C4-2B (cell line): ENCODE results near the gene HAO1.
"Not testable (repeated sequence)": the region's sequence is repeated elsewhere in the genome, so short reads cannot be mapped to it uniquely, and the experiment has no call there.

Experiments
- ZFX ChIP-seq: fragments of 450-650 bp; IDR thresholded peaks from 2 replicates; pipeline ENCODE4 v1.6.1; 2017
- TF ChIP-seq, protein P1 (sequence below): fragments of 450-650 bp; conservative IDR thresholded peaks from 2 replicates; pipeline ENCODE4 v1.5.1; 2017; ENCODE audit warnings: mild to moderate bottlenecking

DNA sequence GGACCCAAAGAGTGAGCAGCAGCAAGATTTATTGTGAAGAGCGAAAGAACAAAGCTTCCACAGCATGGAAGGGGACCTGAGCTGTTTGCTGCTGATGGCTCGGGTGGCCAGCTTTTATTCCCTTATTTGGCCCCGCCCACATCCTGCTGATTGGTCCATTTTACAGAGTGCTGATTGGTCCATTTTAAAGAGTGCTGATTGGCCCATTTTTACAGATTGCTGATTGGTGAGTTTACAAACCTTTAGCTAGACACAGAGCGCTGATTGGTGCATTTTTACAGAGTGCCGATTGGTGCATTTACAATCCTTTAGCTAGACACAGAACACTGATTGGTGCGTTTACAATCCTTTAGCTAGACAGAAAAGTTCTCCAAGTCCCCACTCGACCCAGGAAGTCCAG lies 105.8 kb downstream of the HAO1 start:
- TF ChIP-seq, protein P1, sequence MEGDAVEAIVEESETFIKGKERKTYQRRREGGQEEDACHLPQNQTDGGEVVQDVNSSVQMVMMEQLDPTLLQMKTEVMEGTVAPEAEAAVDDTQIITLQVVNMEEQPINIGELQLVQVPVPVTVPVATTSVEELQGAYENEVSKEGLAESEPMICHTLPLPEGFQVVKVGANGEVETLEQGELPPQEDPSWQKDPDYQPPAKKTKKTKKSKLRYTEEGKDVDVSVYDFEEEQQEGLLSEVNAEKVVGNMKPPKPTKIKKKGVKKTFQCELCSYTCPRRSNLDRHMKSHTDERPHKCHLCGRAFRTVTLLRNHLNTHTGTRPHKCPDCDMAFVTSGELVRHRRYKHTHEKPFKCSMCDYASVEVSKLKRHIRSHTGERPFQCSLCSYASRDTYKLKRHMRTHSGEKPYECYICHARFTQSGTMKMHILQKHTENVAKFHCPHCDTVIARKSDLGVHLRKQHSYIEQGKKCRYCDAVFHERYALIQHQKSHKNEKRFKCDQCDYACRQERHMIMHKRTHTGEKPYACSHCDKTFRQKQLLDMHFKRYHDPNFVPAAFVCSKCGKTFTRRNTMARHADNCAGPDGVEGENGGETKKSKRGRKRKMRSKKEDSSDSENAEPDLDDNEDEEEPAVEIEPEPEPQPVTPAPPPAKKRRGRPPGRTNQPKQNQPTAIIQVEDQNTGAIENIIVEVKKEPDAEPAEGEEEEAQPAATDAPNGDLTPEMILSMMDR: not testable (repeated sequence)
- TF ChIP-seq ZFX: not testable (repeated sequence)
